ENCODE measurements around the gene ARHGEF28. TPM values are rescaled to one million over a fixed set of nuclear protein-coding genes. Genes with fewer than 3 reads are reported as not detected.

The ARHGEF28 gene
- total RNA-seq, 1 donor from 2014 or later: 8.5 TPM

DNA sequence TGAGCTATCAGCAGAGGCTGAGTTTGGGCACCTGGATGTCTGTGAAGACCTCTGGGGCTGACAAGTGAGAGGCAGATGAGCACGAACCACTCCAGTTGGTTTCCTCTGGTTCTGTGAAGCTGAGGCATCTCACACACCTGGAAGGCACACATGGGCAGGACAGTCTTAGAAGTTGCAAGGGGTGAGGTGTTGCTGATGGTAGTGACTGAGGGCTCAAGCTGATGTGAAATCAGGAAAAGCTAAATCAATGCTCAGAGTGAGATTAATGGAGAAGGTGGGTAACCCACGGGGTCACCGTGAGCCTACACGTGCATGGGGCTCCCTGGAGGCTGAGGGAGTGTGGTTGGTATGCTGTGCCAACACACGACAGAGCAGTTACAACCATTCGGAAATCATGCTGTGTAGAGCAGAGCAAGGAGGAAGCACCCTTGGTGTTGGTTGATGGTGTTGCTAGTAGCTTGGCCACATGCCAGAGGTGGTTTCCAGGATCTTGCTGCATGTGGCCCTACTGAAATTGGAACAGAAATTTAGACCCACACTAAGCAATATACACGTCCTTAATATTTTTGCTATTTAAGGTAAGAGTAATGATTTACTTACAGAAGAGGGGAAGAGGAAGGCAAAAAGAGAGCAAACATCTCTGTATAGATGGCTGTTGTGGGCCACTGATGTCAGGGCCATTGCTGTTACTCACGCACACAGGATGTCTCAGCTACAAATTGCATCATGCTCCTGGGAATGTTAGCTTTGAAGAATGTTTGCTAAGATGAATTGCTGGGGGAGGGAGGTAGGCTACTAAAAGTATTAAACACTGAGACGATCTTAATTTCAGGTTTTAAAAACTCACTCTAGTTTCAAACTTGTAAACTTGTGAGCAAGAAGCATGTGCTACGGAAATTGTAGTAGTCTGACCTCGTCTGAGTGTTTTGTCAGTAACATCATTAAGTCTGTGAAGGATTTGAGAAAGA is 170.5 kb downstream of the ARHGEF28 start:
- peaks cover 26% of the 10 kb centered on the region for H3K4me1 Mint-ChIP-seq (ENCODE audit: low read depth, unreplicated experiment)
- no peaks in the 10 kb centered on the region for H3K36me3 Mint-ChIP-seq (ENCODE audit: low read depth, unreplicated experiment)
- Histone ChIP-seq H3K36me3 (ENCODE audit: insufficient read depth, low read length) (no peaks in the 10 kb centered on the region), H3K27me3 (ENCODE audit: insufficient read depth, low read length) (no peaks in the 10 kb centered on the region), H3K27ac (ENCODE audit: low read depth, low read length) (peak overlapping the region; percentile 92), H3K9ac (ENCODE audit: low read length) (peak overlapping the region; percentile 69), H2AFZ (ENCODE audit: low read depth, low read length) (peak overlapping the region; percentile 42), H3K79me2 (ENCODE audit: insufficient read depth, low read length) (no peaks in the 10 kb centered on the region), H3K9me3 (ENCODE audit: insufficient read depth, low read depth, low read length) (no peaks in the 10 kb centered on the region), H3K4me3 (ENCODE audit: insufficient read depth, low read depth, low read length) (peak overlapping the region; percentile 5), H3K4me2 (ENCODE audit: low read length) (peak overlapping the region; percentile 69), H3K4me1 (ENCODE audit: insufficient read depth, low read length) (peaks cover 35% of the 10 kb centered on the region), H4K20me1 (ENCODE audit: insufficient read depth, low read length) (no peaks in the 10 kb centered on the region)
- no peaks in the 10 kb centered on the region for H3K27me3 Mint-ChIP-seq (ENCODE audit: low read depth, unreplicated experiment)
- no peak for TF ChIP-seq EZH2 (IDR thresholded peaks at IDR 0.05; ENCODE audit: insufficient read depth, low read length)
- TF ChIP-seq, protein P1, sequence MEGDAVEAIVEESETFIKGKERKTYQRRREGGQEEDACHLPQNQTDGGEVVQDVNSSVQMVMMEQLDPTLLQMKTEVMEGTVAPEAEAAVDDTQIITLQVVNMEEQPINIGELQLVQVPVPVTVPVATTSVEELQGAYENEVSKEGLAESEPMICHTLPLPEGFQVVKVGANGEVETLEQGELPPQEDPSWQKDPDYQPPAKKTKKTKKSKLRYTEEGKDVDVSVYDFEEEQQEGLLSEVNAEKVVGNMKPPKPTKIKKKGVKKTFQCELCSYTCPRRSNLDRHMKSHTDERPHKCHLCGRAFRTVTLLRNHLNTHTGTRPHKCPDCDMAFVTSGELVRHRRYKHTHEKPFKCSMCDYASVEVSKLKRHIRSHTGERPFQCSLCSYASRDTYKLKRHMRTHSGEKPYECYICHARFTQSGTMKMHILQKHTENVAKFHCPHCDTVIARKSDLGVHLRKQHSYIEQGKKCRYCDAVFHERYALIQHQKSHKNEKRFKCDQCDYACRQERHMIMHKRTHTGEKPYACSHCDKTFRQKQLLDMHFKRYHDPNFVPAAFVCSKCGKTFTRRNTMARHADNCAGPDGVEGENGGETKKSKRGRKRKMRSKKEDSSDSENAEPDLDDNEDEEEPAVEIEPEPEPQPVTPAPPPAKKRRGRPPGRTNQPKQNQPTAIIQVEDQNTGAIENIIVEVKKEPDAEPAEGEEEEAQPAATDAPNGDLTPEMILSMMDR (IDR thresholded peaks at IDR 0.05; ENCODE audit: insufficient read depth, low read depth, low read length): no peak
- FAIRE-seq (peak; percentile 17), DNase-seq (ENCODE audit: low read depth) (peak; percentile 97)
- H3K9me3 Mint-ChIP-seq (ENCODE audit: unreplicated experiment): no peaks in the 10 kb centered on the region
- peak overlapping the region; percentile 99 for H3K27ac Mint-ChIP-seq (ENCODE audit: unreplicated experiment)
- peak overlapping the region; percentile 36 for H3K4me3 Mint-ChIP-seq (ENCODE audit: unreplicated experiment)

DNA sequence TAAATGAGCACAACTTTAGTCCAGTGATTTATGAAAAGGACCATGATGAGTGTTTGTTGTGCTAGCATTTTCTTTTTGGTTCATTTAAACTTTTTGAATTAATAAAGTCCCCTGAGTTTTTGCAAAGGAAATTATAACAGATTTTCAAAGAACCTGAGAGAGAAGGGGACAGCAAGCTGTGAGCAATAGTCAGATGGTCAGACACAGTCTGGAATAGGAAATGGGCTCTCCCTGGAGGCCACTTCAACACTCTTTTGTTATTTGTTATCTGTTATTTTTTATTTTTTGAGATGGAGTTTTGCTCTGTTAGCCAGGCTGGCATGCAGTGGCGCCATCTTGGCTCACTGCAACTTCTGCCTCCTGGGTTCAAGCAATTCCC is 171.1 kb downstream of the ARHGEF28 start:
- FAIRE-seq (no peak), DNase-seq (ENCODE audit: low read depth) (no peak)
- peaks cover 27% of the 10 kb centered on the region for H3K4me1 Mint-ChIP-seq (ENCODE audit: low read depth, unreplicated experiment)
- TF ChIP-seq, protein P1 (IDR thresholded peaks at IDR 0.05; ENCODE audit: insufficient read depth, low read depth, low read length): no peak
- TF ChIP-seq EZH2 (IDR thresholded peaks at IDR 0.05; ENCODE audit: insufficient read depth, low read length): no peak
- H2AFZ ChIP-seq (ENCODE audit: low read depth, low read length): peak overlapping the region; percentile 31
- peak overlapping the region; percentile 69 for H3K4me2 ChIP-seq (ENCODE audit: low read length)
- peaks cover 2% of the 10 kb centered on the region for H3K36me3 Mint-ChIP-seq (ENCODE audit: low read depth, unreplicated experiment)
- no peaks in the 10 kb centered on the region for H3K36me3 ChIP-seq (ENCODE audit: insufficient read depth, low read length)
- H3K27ac Mint-ChIP-seq (ENCODE audit: unreplicated experiment): peak overlapping the region; percentile 99
- H3K4me1 ChIP-seq (ENCODE audit: insufficient read depth, low read length): peaks cover 35% of the 10 kb centered on the region
- H3K4me3 ChIP-seq (ENCODE audit: insufficient read depth, low read depth, low read length): no peak overlapping the region
- no peaks in the 10 kb centered on the region for H3K9me3 ChIP-seq (ENCODE audit: insufficient read depth, low read depth, low read length)
- H3K27me3 ChIP-seq (ENCODE audit: insufficient read depth, low read length): no peaks in the 10 kb centered on the region
- H3K9me3 Mint-ChIP-seq (ENCODE audit: unreplicated experiment): no peaks in the 10 kb centered on the region
- H3K27me3 Mint-ChIP-seq (ENCODE audit: low read depth, unreplicated experiment): no peaks in the 10 kb centered on the region
- no peaks in the 10 kb centered on the region for H4K20me1 ChIP-seq (ENCODE audit: insufficient read depth, low read length)
- no peak overlapping the region for H3K4me3 Mint-ChIP-seq (ENCODE audit: unreplicated experiment)
- peak overlapping the region; percentile 69 for H3K9ac ChIP-seq (ENCODE audit: low read length)
- H3K79me2 ChIP-seq (ENCODE audit: insufficient read depth, low read length): no peaks in the 10 kb centered on the region
- H3K27ac ChIP-seq (ENCODE audit: low read depth, low read length): peak overlapping the region; percentile 92
